K562 (cell line): ENCODE results near the gene ZNF541. TPM values are rescaled to one million over a fixed set of nuclear protein-coding genes. Genes with fewer than 3 reads are reported as not detected.

Experiments used
- ATAC-seq: fragments of 200-7000 bp; cut with Tn5 transposase; 3 replicates; pipeline ENCODE4 v1.9.1; 2020; ENCODE audit warnings: moderate library complexity
- BruUV-seq: library from RNA; stranded (reverse); fragments of 400-500 nt; replicated peaks from 2 replicates; lab custom pipeline; 2021; lab: Mats Ljungman, UMichigan
- CTCF ChIA-PET: fragments of 300-600 bp; formaldehyde crosslinking; extraction: SDS; loops from one replicate; lab custom pipeline; 2021; ENCODE audit warnings: low intra/inter-chr PET ratio; lab: Yijun Ruan, JAX
- POLR2A ChIA-PET: fragments of 300-600, 350-650 bp; sonication (Branson Sonifier 250); formaldehyde crosslinking; extraction: SDS; loops from one replicate; lab custom pipeline; 2021; ENCODE audit warnings: antibody characterized with exemption, inconsistent platforms; lab: Yijun Ruan, JAX
- DNase-seq, 4 experiments: peaks; one replicate each; pipeline versions ENCODE4 v3.0.0 to v3.0.0-alpha.2; 2011 to 2018; ENCODE audit warnings: low spot score in 3 of 4, mixed read lengths in 3 of 4; ENCODE audit errors: extremely low read depth in 1 of 4
- FAIRE-seq: peaks from 2 replicates; lab custom pipeline; 2011; peaks lifted over from hg19 to GRCh38; lab: Jason Lieb, UNC
- H2AFZ ChIP-seq: 2 replicates; pipeline ENCODE4 v1.6.0; 2011; ENCODE audit warnings: low read depth, low read length, control low read depth, inconsistent platforms
- H3K27ac ChIP-seq: fragments of 200-600 bp; 3 replicates; pipeline ENCODE4 v1.8.0; 2011; ENCODE audit warnings: low read depth, mild to moderate bottlenecking, control low read depth, inconsistent platforms, low read length, moderate library complexity, mixed read lengths; ENCODE audit errors: extremely low read depth
- H3K27me3 ChIP-seq, 2 experiments: fragments of 300-600 bp in 1 of 2; 2 replicates in 1 of 2; 3 replicates in 1 of 2; pipeline versions ENCODE4 v1.6.0 to v1.8.0; 2011; ENCODE audit warnings: inconsistent platforms in 2 of 2, low read length in 2 of 2, mild to moderate bottlenecking in 1 of 2, mixed read lengths in 1 of 2, moderate library complexity in 1 of 2; ENCODE audit not compliant: control insufficient read depth in 2 of 2, insufficient read depth in 2 of 2
- H3K36me3 ChIP-seq: fragments of 300-600 bp; 3 replicates; pipeline ENCODE4 v1.8.0; 2011; ENCODE audit warnings: mild to moderate bottlenecking, low read length, inconsistent platforms; ENCODE audit not compliant: control insufficient read depth, insufficient read depth
- H3K4me1 ChIP-seq, 2 experiments: fragments of 200-600 bp in 1 of 2; replicated peaks in 1 of 2; 2 replicates in 1 of 2; 3 replicates in 1 of 2; pipeline versions ENCODE4 v1.5.1 to v1.8.0; 2011; ENCODE audit warnings: inconsistent platforms in 2 of 2, low read length in 2 of 2, mild to moderate bottlenecking in 1 of 2, mixed read lengths in 1 of 2, moderate library complexity in 1 of 2; ENCODE audit not compliant: control insufficient read depth in 2 of 2, insufficient read depth in 2 of 2
- H3K4me2 ChIP-seq: 2 replicates; pipeline ENCODE4 v1.6.1; 2011; ENCODE audit warnings: low read length, control low read depth, inconsistent platforms, mixed read lengths; ENCODE audit not compliant: insufficient read depth
- H3K4me3 ChIP-seq: fragments of 200-600 bp; sonication (generic), shearing (Covaris generic); 2 replicates; pipeline ENCODE4 v1.5.1; 2016; ENCODE audit warnings: control low read depth, inconsistent platforms
- H3K79me2 ChIP-seq: fragments of 200-600 bp; 3 replicates; pipeline ENCODE4 v1.8.0; 2011; ENCODE audit warnings: low read length, inconsistent platforms; ENCODE audit not compliant: control insufficient read depth, insufficient read depth
- H3K9ac ChIP-seq, 2 experiments: 2 replicates each; pipeline versions ENCODE4 v1.6.0 to v1.6.1; 2011; ENCODE audit warnings: low read depth in 2 of 2, low read length in 2 of 2, control low read depth in 1 of 2, inconsistent platforms in 1 of 2, mild to moderate bottlenecking in 1 of 2, mixed read lengths in 1 of 2; ENCODE audit not compliant: insufficient read depth in 1 of 2
- H3K9me1 ChIP-seq: one replicate; pipeline ENCODE4 v1.6.0; 2011; ENCODE audit warnings: inconsistent platforms, mild to moderate bottlenecking, low read length, moderate library complexity; ENCODE audit not compliant: control insufficient read depth, insufficient read depth
- H3K9me3 ChIP-seq: replicated peaks from 2 replicates; pipeline ENCODE4 v1.5.1; 2011; ENCODE audit warnings: low read depth, low read length, inconsistent platforms; ENCODE audit not compliant: control insufficient read depth, insufficient read depth
- H4K20me1 ChIP-seq: replicated peaks from 2 replicates; pipeline ENCODE4 v1.6.1; 2011; ENCODE audit warnings: low read length, inconsistent platforms, mixed read lengths; ENCODE audit not compliant: control insufficient read depth, insufficient read depth
- ATF4 ChIP-seq: fragments of 450-650 bp; formaldehyde crosslinking; IDR thresholded peaks from 2 replicates; pipeline ENCODE4 v1.4.0; 2022; ENCODE audit warnings: mild to moderate bottlenecking, moderate library complexity
- C11orf30 ChIP-seq: fragments of 450-650 bp; IDR thresholded peaks from 2 replicates; pipeline ENCODE4 v1.6.1; 2016; ENCODE audit warnings: low read depth, mild to moderate bottlenecking
- FOXP4 ChIP-seq: sonication (generic); formaldehyde crosslinking; IDR thresholded peaks from 2 replicates; pipeline ENCODE4 v1.8.0; 2022; ENCODE audit warnings: mild to moderate bottlenecking, missing genetic modification reagents, borderline replicate concordance
- HLTF ChIP-seq: fragments of 450-650 bp; IDR thresholded peaks from 2 replicates; pipeline ENCODE4 v1.6.1; 2016
- MAFK ChIP-seq: IDR thresholded peaks from 2 replicates; pipeline ENCODE4 v1.6.1; 2011; ENCODE audit warnings: low read length, improper control_type of control experiment
- PKNOX1 ChIP-seq: fragments of 450-650 bp; IDR thresholded peaks from 2 replicates; pipeline ENCODE4 v1.6.1; 2016
- ZNF316 ChIP-seq: fragments of 450-650 bp; IDR thresholded peaks from 2 replicates; pipeline ENCODE4 v1.6.1; 2016
- ZNF764 ChIP-seq: fragments of 250-450 bp; sonication (Bioruptor Pico); IDR thresholded peaks from 2 replicates; pipeline ENCODE4 v1.4.0; 2020; ENCODE audit warnings: low read depth, mild to moderate bottlenecking, moderate library complexity
- WGBS: fragments of 100-300 bp; shearing (Covaris generic); methylation state at CpG from one replicate; pipeline ENCODE4 v1.1.6; 2016; ENCODE audit warnings: low coverage, mixed read lengths; ENCODE audit not compliant: insufficient coverage; ENCODE audit errors: missing lambda C conversion rate; 5-methylcytosine and 5-hydroxymethylcytosine counted together
- in situ Hi-C: fragments of 300-500 bp; cut with MboI; formaldehyde crosslinking; loops from 4 replicates; pipeline ENCODE4 v1.15.0; 2018; ENCODE audit warnings: inconsistent platforms, mixed read lengths
- intact Hi-C: fragments of 100-400 bp; cut with micrococcal nuclease; formaldehyde crosslinking; loops from 2 replicates; pipeline ENCODE4 v1.14.2; 2022
- polyA plus RNA-seq, 8 experiments: library from polyadenylated mRNA; depleted of rRNA in 4 of 8; stranded (reverse) in 5 of 8; unstranded in 3 of 8; fragments of >200 nt; fragmentation: Nextera tagmentation in 2 of 8; fragmentation: Illumina TruSeq in 1 of 8; extraction: Ambion mirVana in 2 of 8; extraction: Trizol in 1 of 8; gene quantifications; 2 replicates each; pipeline versions ENCODE4 v1.2.1 to v1.2.3, GENCODE V29; 2011 to 2014; ENCODE audit warnings: inconsistent platforms in 1 of 8, missing spikeins in 1 of 8
- total RNA-seq, 7 experiments: library from RNA; depleted of rRNA in 6 of 7; stranded (reverse); fragments of >200 nt in 6 of 7; fragmentation: Illumina TruSeq in 2 of 7; extraction: Trizol in 2 of 7; gene quantifications; 2 replicates each; pipeline versions ENCODE4 v1.2.1 to v1.2.3, GENCODE V29; 2011 to 2021; ENCODE audit warnings: low replicate concordance in 1 of 7
- TF ChIP-seq, protein P1 (sequence below): sonication (generic); formaldehyde crosslinking; IDR thresholded peaks from 2 replicates; pipeline ENCODE4 v1.8.1; 2022; ENCODE audit warnings: missing genetic modification reagents
- TF ChIP-seq, protein P2 (sequence below): fragments of 250-450 bp; sonication (Bioruptor Pico); IDR thresholded peaks from 2 replicates; pipeline ENCODE4 v1.5.0; 2020; ENCODE audit warnings: mild to moderate bottlenecking

ZNF541 gene
- total and polyA plus RNA-seq, 9 of the 15 experiments (the other 6 are each of a cell fraction or from before 2014, with no cell fraction given), result 0.04 to 0.11 (median 0.05) TPM; not detected in 1

DNA sequence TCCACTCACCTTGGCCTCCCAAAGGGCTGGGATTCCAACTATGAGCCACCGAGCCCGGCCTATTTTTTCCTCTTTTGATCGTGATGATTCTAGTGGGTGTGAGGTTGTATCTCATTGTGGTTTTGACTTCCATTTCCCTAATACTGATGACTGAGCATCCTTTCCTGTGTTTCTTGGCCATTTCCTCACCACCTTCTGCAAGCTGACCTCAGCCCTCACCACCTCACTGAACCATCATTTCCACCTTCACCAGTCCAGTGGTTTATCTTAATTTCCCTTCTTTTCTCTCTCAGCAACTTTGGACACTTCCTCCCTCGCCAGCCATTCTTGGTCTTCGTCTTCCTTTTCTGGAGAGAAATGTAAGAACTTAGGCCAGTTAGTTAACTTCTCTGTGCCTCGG, 23.0 kb upstream of the ZNF541 start:
- POLR2A ChIA-PET, result interaction anchor here (0.6 to 0.8 kb wide), 2 partner anchors 194 to 791 kb away, joined by 4 read pairs; no protein-coding TSS in a partner anchor
- no peak for ATAC-seq
- Histone ChIP-seq H3K4me3 (no peak overlapping the region), H3K4me2 (no peak overlapping the region), H3K9me3 (no peaks in the 10 kb centered on the region), H3K9ac (no peak overlapping the region), H4K20me1 (no peaks in the 10 kb centered on the region), H3K9me1 (no peaks in the 10 kb centered on the region), H3K4me1 (peaks cover 0 to 9% of the 10 kb centered on the region in 2 experiments; a peak in 3 of 5 replicates), H3K27me3 (peaks cover 8 to 13% of the 10 kb centered on the region in 2 experiments; a peak in 2 of 5 replicates), H3K79me2 (no peaks in the 10 kb centered on the region), H3K36me3 (no peaks in the 10 kb centered on the region), H3K27ac (no peak overlapping the region), H2AFZ (no peak overlapping the region)
- intact Hi-C loops, result no loop called here
- 16% methylated on average over 6 of the region's 6 CpGs for WGBS
- no peak for DNase-seq
- no TSS peak for BruUV-seq
- CTCF ChIA-PET, result no interaction called here
- no peak for FAIRE-seq
- in situ Hi-C loops, result no loop called here
- TF ChIP-seq, protein P1, sequence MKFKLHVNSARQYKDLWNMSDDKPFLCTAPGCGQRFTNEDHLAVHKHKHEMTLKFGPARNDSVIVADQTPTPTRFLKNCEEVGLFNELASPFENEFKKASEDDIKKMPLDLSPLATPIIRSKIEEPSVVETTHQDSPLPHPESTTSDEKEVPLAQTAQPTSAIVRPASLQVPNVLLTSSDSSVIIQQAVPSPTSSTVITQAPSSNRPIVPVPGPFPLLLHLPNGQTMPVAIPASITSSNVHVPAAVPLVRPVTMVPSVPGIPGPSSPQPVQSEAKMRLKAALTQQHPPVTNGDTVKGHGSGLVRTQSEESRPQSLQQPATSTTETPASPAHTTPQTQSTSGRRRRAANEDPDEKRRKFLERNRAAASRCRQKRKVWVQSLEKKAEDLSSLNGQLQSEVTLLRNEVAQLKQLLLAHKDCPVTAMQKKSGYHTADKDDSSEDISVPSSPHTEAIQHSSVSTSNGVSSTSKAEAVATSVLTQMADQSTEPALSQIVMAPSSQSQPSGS (CRISPR knock-in tag), result no peak
- TF ChIP-seq PKNOX1 (no peak), ZNF764 (CRISPR knock-in tag) (no peak), ATF4 (CRISPR knock-in tag) (no peak), HLTF (no peak), ZNF316 (peak; percentile 57), C11orf30 (peak; percentile 52; the same call in 1 of the 2 replicates), FOXP4 (CRISPR knock-in tag) (no peak), MAFK (no peak)
- TF ChIP-seq, protein P2, sequence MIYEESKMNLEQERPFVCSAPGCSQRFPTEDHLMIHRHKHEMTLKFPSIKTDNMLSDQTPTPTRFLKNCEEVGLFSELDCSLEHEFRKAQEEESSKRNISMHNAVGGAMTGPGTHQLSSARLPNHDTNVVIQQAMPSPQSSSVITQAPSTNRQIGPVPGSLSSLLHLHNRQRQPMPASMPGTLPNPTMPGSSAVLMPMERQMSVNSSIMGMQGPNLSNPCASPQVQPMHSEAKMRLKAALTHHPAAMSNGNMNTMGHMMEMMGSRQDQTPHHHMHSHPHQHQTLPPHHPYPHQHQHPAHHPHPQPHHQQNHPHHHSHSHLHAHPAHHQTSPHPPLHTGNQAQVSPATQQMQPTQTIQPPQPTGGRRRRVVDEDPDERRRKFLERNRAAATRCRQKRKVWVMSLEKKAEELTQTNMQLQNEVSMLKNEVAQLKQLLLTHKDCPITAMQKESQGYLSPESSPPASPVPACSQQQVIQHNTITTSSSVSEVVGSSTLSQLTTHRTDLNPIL (CRISPR knock-in tag), result no peak
